Keratinocyte (primary cell): Measurements from ENCODE around the gene GTF2A1. TPM values are rescaled to one million over a fixed set of nuclear protein-coding genes. Genes with fewer than 3 reads are reported as not detected.

ENCODE experiments used
- DNase-seq: peaks from one replicate; pipeline ENCODE4 v3.0.0-alpha.2; 2011; ENCODE audit warnings: low read depth, missing footprints, low spot score
- FAIRE-seq: peaks from 2 replicates; lab custom pipeline; 2011; peaks lifted over from hg19 to GRCh38; lab: Jason Lieb, UNC
- H2AFZ ChIP-seq: 2 replicates; pipeline ENCODE4 v1.6.0; 2012; ENCODE audit warnings: low read length, control low read depth, inconsistent platforms; ENCODE audit not compliant: control insufficient read depth
- H3K27ac ChIP-seq: 2 replicates; pipeline ENCODE4 v1.5.1; 2011; ENCODE audit warnings: low read length; ENCODE audit not compliant: control insufficient read depth, insufficient read depth
- H3K27me3 ChIP-seq: 3 replicates; pipeline ENCODE4 v1.6.0; 2011; ENCODE audit warnings: low read length; ENCODE audit not compliant: control insufficient read depth, insufficient read depth; ENCODE audit errors: extremely low read depth
- H3K36me3 ChIP-seq, 2 experiments: 2 replicates in 1 of 2; 3 replicates in 1 of 2; pipeline ENCODE4 v1.5.1; 2011; ENCODE audit warnings: low read length in 2 of 2, mild to moderate bottlenecking in 1 of 2; ENCODE audit not compliant: control insufficient read depth in 2 of 2, insufficient read depth in 2 of 2; ENCODE audit errors: extremely low read depth in 1 of 2
- H3K4me1 ChIP-seq: 3 replicates; pipeline ENCODE4 v1.5.1; 2011; ENCODE audit warnings: low read length; ENCODE audit not compliant: control insufficient read depth, insufficient read depth; ENCODE audit errors: extremely low read depth
- H3K4me2 ChIP-seq: 3 replicates; pipeline ENCODE4 v1.6.0; 2011; ENCODE audit warnings: low read depth, low read length; ENCODE audit not compliant: control insufficient read depth, insufficient read depth; ENCODE audit errors: extremely low read depth
- H3K4me3 ChIP-seq, 3 experiments: fragments of 200-600 bp in 1 of 3; sonication (generic) in 1 of 3; 2 replicates in 2 of 3; 3 replicates in 1 of 3; pipeline ENCODE4 v1.5.1; 2011 to 2016; ENCODE audit warnings: low read length in 3 of 3, mild to moderate bottlenecking in 3 of 3, control low read depth in 2 of 3, inconsistent platforms in 1 of 3, low read depth in 1 of 3, mixed read lengths in 1 of 3, mixed run types in 1 of 3, moderate library complexity in 1 of 3; ENCODE audit not compliant: control insufficient read depth in 2 of 3, insufficient read depth in 2 of 3; ENCODE audit errors: extremely low read depth in 1 of 3
- H3K79me2 ChIP-seq: 2 replicates; pipeline ENCODE4 v1.6.0; 2012; ENCODE audit warnings: low read length; ENCODE audit not compliant: control insufficient read depth, insufficient read depth
- H3K9ac ChIP-seq: 3 replicates; pipeline ENCODE4 v1.6.0; 2011; ENCODE audit warnings: low read length; ENCODE audit not compliant: control insufficient read depth, insufficient read depth; ENCODE audit errors: extremely low read depth
- H3K9me1 ChIP-seq: 3 replicates; pipeline ENCODE4 v1.6.0; 2011; ENCODE audit warnings: low read length; ENCODE audit not compliant: control insufficient read depth, insufficient read depth; ENCODE audit errors: extremely low read depth
- H3K9me3 ChIP-seq: 2 replicates; pipeline ENCODE4 v1.5.1; 2012; ENCODE audit warnings: low read depth, low read length; ENCODE audit not compliant: control insufficient read depth
- H4K20me1 ChIP-seq: 3 replicates; pipeline ENCODE4 v1.6.0; 2011; ENCODE audit warnings: low read length; ENCODE audit not compliant: control insufficient read depth, insufficient read depth; ENCODE audit errors: extremely low read depth
- CTCF ChIP-seq, 3 experiments: IDR thresholded peaks in 1 of 3; conservative IDR thresholded peaks in 1 of 3; optimal IDR thresholded peaks in 1 of 3; 2 replicates in 2 of 3; 3 replicates in 1 of 3; pipeline versions ENCODE3 to v1.5.1; 2011; ENCODE audit warnings: low read length in 3 of 3, mild to moderate bottlenecking in 3 of 3, moderate library complexity in 2 of 3, control low read depth in 1 of 3, inconsistent platforms in 1 of 3; ENCODE audit not compliant: insufficient read depth in 2 of 3; ENCODE audit errors: extremely low read depth in 1 of 3
- EZH2 ChIP-seq: IDR thresholded peaks from one replicate; pipeline ENCODE4 v1.6.1; 2012; ENCODE audit warnings: inconsistent platforms, mild to moderate bottlenecking, low read length, moderate library complexity
- dilution Hi-C: fragments of 300-500 bp; cut with MboI; formaldehyde crosslinking; loops from one replicate; pipeline ENCODE4 v1.7.0; 2020; ENCODE audit warnings: low sequenced_read_pairs; ENCODE audit not compliant: extremely low pct_ligation_motif_present
- polyA plus RNA-seq, 5 experiments: library from polyadenylated mRNA; depleted of rRNA in 3 of 5; stranded (reverse) in 3 of 5; stranded (forward) in 1 of 5; unstranded in 1 of 5; fragments of >200 nt; gene quantifications; 1 replicate in 1 of 5; 2 replicates in 3 of 5; 3 replicates in 1 of 5; pipeline versions ENCODE4 v1.2.1 to v1.2.3, GENCODE V29; 2011 to 2012; ENCODE audit warnings: missing spikeins in 2 of 5, low read depth in 1 of 5, low replicate concordance in 1 of 5

GTF2A1 gene
- polyA plus RNA-seq, 1 donor (not counting 4 experiments of a cell fraction or from before 2014, with no cell fraction given): 17.5 TPM

- no peaks in the 10 kb centered on the region for H3K27me3 ChIP-seq
- no peaks in the 10 kb centered on the region for H3K9me1 ChIP-seq
- no peaks in the 10 kb centered on the region for H3K79me2 ChIP-seq
- H3K4me1 ChIP-seq: no peaks in the 10 kb centered on the region
- no peak overlapping the region for H3K4me3 ChIP-seq
- H3K4me2 ChIP-seq: no peak overlapping the region
- H3K27ac ChIP-seq: no peak overlapping the region
- no peak overlapping the region for H2AFZ ChIP-seq
- no peaks in the 10 kb centered on the region for H3K9me3 ChIP-seq
- H3K36me3 ChIP-seq: no peaks in the 10 kb centered on the region
- H4K20me1 ChIP-seq: no peaks in the 10 kb centered on the region
- FAIRE-seq (no peak), DNase-seq (no peak)
- dilution Hi-C loops: no loop called here
- TF ChIP-seq EZH2 (no peak), CTCF (optimal IDR thresholded peaks at IDR 0.05 in 1 of 3, IDR thresholded peaks at IDR 0.05 in 1 of 3, conservative IDR thresholded peaks at IDR 0.05 in 1 of 3; ENCODE audit: extremely low read depth in 1 of 3, insufficient read depth in 2 of 3, low read length in 3 of 3) (no peak)
- H3K9ac ChIP-seq: no peak overlapping the region
Observed at GRCh38 chr14:81132468-81132867, 88.3 kb downstream of the GTF2A1 start.

- Histone ChIP-seq H2AFZ (no peak overlapping the region), H3K9me1 (no peaks in the 10 kb centered on the region), H3K27ac (no peak overlapping the region), H3K4me1 (no peaks in the 10 kb centered on the region), H4K20me1 (no peaks in the 10 kb centered on the region), H3K4me2 (no peak overlapping the region), H3K36me3 (no peaks in the 10 kb centered on the region), H3K79me2 (no peaks in the 10 kb centered on the region), H3K9me3 (no peaks in the 10 kb centered on the region), H3K4me3 (no peak overlapping the region), H3K9ac (no peak overlapping the region), H3K27me3 (no peaks in the 10 kb centered on the region)
- dilution Hi-C loops: no loop called here
- TF ChIP-seq EZH2 (no peak), CTCF (optimal IDR thresholded peaks at IDR 0.05 in 1 of 3, IDR thresholded peaks at IDR 0.05 in 1 of 3, conservative IDR thresholded peaks at IDR 0.05 in 1 of 3; ENCODE audit: extremely low read depth in 1 of 3, insufficient read depth in 2 of 3, low read length in 3 of 3) (no peak)
- no peak for DNase-seq
- no peak for FAIRE-seq
Observed at GRCh38 chr14:81129242-81129641, 91.5 kb downstream of the GTF2A1 start.
